ENCODE results near the gene STOML2.

DNA sequence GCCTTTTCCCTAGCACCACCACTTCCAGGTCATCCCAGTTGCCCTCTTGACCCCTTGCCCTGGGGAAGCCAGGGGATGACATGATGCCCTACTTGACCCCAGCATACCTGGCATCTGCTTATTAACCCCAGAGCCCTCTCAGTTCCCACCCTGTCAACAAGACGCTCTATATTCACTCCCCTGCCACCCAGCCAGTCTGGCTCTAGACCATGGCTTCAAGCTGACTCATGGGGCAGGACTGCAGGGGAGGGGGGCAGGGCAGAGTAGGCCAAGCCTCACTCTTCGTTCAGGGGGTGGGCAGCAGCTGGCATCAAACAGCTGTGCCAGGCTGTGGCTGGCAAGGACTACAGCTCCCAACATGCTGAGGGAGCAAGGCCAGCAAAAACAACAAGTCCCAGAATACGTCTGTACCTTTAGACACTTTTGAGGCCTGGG lies 7.4 kb upstream of the STOML2 start:
- TF ChIP-seq, protein P1, sequence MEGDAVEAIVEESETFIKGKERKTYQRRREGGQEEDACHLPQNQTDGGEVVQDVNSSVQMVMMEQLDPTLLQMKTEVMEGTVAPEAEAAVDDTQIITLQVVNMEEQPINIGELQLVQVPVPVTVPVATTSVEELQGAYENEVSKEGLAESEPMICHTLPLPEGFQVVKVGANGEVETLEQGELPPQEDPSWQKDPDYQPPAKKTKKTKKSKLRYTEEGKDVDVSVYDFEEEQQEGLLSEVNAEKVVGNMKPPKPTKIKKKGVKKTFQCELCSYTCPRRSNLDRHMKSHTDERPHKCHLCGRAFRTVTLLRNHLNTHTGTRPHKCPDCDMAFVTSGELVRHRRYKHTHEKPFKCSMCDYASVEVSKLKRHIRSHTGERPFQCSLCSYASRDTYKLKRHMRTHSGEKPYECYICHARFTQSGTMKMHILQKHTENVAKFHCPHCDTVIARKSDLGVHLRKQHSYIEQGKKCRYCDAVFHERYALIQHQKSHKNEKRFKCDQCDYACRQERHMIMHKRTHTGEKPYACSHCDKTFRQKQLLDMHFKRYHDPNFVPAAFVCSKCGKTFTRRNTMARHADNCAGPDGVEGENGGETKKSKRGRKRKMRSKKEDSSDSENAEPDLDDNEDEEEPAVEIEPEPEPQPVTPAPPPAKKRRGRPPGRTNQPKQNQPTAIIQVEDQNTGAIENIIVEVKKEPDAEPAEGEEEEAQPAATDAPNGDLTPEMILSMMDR (IDR thresholded peaks at IDR 0.05), result no peak
- TF ChIP-seq POLR2A (IDR thresholded peaks at IDR 0.05), result no peak
